Spinal cord (tissue), 10 donors: ENCODE measurements around the gene ARMC9. TPM values are rescaled to one million over a fixed set of nuclear protein-coding genes. Genes with fewer than 3 reads are reported as not detected.

Source experiments
- DNase-seq, 6 donors: peaks; one replicate each; pipeline versions ENCODE4 v3.0.0 to v3.0.0-alpha.2; 2013 to 2015; ENCODE audit warnings: low spot score in 6 of 6, low read depth in 4 of 6
- H3K27ac ChIP-seq: one replicate; pipeline ENCODE4 v1.5.1; 2013; ENCODE audit warnings: low read depth, low read length, control low read depth
- H3K27me3 ChIP-seq: one replicate; pipeline ENCODE4 v1.6.1; 2013; ENCODE audit warnings: low read length; ENCODE audit not compliant: control insufficient read depth, insufficient read depth
- H3K36me3 ChIP-seq: one replicate; pipeline ENCODE4 v1.6.1; 2013; ENCODE audit warnings: low read length; ENCODE audit not compliant: control insufficient read depth, insufficient read depth
- H3K4me1 ChIP-seq: one replicate; pipeline ENCODE4 v1.6.1; 2013; ENCODE audit warnings: low read length; ENCODE audit not compliant: control insufficient read depth, insufficient read depth
- H3K4me3 ChIP-seq: one replicate; pipeline ENCODE4 v1.5.1; 2013; ENCODE audit warnings: low read depth, low read length, control low read depth
- H3K9me3 ChIP-seq: one replicate; pipeline ENCODE4 v1.6.1; 2013; ENCODE audit warnings: low read length; ENCODE audit not compliant: control insufficient read depth, insufficient read depth
- WGBS: methylation state at CpG from one replicate; pipeline ENCODE4 v1.1.5; 2013; ENCODE audit warnings: missing lambda C conversion rate; ENCODE audit not compliant: insufficient coverage; 5-methylcytosine and 5-hydroxymethylcytosine counted together
- polyA plus RNA-seq, 2 donors: library from polyadenylated mRNA; unstranded; fragments of 120-200 nt; gene quantifications; one replicate each; pipeline ENCODE4 v1.2.1, GENCODE V29; 2013; ENCODE audit not compliant: insufficient read length in 2 of 2
- total RNA-seq, 2 donors: library from RNA; depleted of rRNA in 1 of 2; stranded (reverse); fragments of 120-200 nt in 1 of 2; fragments of >200 nt in 1 of 2; gene quantifications; one replicate each; pipeline versions ENCODE4 v1.2.3 to v1.2.4, GENCODE V29; 2013 to 2014
- donor health status: healthy.

The ARMC9 gene
- total and polyA plus RNA-seq, 4 donors = 14.4 to 27.6 (median 21.3) TPM

DNA sequence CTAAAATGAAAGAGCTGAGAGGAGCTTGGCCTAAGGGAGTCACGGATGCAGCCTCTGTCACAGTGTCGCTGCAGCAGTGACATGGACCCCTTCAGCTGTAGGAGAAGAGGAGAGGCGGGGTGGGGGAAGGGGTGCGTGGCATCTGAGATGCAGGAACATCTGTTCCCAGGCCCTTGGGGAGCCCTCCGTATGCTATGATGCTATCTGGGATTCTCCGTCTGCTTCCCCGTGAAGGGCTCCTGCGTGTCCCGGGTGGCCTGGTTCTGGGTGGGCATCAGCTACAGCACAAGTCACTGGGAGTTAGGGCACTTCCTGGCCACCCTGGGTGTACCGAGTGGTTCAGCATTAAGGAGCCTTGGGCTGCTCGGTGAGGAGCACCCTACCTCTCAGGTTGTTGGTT is 161.5 kb downstream of the ARMC9 start:
- peak in 1 of 6 donors; percentile 67 for DNase-seq
- no peak overlapping the region for H3K4me3 ChIP-seq
- H3K4me1 ChIP-seq = peaks cover 29% of the 10 kb centered on the region
- H3K27ac ChIP-seq = no peak overlapping the region
- no peaks in the 10 kb centered on the region for H3K9me3 ChIP-seq
- H3K36me3 ChIP-seq = peaks cover 50% of the 10 kb centered on the region
- no peaks in the 10 kb centered on the region for H3K27me3 ChIP-seq
- 87% methylated on average over 9 of the region's 11 CpGs for WGBS

DNA sequence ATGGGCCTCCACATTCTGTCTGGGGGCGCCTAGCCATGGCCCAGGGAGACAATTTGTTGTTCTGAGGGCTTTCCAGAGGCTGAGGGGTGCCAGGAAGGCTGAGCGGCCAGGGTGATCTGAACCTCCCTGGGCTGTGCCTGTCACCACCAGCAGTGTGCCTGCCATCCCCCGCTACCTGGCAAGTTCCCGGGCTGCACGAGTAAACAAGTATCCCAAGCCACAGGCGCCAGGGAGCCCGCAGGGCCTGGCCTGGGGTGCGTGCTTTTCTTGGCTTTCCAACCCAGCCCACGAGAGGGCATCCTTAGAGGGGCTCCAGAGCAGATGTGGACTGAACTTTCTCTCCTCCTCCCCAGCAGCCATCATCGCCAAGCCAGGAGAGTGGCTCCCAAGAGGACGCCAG is 162.0 kb downstream of the ARMC9 start:
- H3K27ac ChIP-seq = no peak overlapping the region
- peaks cover 33% of the 10 kb centered on the region for H3K4me1 ChIP-seq
- WGBS = 78% methylated on average over 10 of the region's 11 CpGs
- H3K9me3 ChIP-seq = no peaks in the 10 kb centered on the region
- H3K4me3 ChIP-seq = no peak overlapping the region
- H3K36me3 ChIP-seq = peaks cover 50% of the 10 kb centered on the region
- H3K27me3 ChIP-seq = no peaks in the 10 kb centered on the region
- no peak for DNase-seq

GRCh38 chr2:231360881-231361371 is 162.5 kb downstream of the ARMC9 start:
- peaks cover 33% of the 10 kb centered on the region for H3K4me1 ChIP-seq
- H3K27ac ChIP-seq = no peak overlapping the region
- 91% methylated on average over 11 of the region's 13 CpGs for WGBS
- H3K36me3 ChIP-seq = peaks cover 46% of the 10 kb centered on the region
- no peaks in the 10 kb centered on the region for H3K27me3 ChIP-seq
- no peak overlapping the region for H3K4me3 ChIP-seq
- no peaks in the 10 kb centered on the region for H3K9me3 ChIP-seq
- no peak for DNase-seq

- Histone ChIP-seq H3K27me3 (no peaks in the 10 kb centered on the region), H3K4me3 (no peak overlapping the region), H3K36me3 (peaks cover 43% of the 10 kb centered on the region), H3K9me3 (no peaks in the 10 kb centered on the region), H3K27ac (no peak overlapping the region), H3K4me1 (peaks cover 33% of the 10 kb centered on the region)
- no peak for DNase-seq
- WGBS = 78% methylated on average over 11 of the region's 12 CpGs
Measured at GRCh38 chr2:231361701-231362554, 163.5 kb downstream of the ARMC9 start.

DNA sequence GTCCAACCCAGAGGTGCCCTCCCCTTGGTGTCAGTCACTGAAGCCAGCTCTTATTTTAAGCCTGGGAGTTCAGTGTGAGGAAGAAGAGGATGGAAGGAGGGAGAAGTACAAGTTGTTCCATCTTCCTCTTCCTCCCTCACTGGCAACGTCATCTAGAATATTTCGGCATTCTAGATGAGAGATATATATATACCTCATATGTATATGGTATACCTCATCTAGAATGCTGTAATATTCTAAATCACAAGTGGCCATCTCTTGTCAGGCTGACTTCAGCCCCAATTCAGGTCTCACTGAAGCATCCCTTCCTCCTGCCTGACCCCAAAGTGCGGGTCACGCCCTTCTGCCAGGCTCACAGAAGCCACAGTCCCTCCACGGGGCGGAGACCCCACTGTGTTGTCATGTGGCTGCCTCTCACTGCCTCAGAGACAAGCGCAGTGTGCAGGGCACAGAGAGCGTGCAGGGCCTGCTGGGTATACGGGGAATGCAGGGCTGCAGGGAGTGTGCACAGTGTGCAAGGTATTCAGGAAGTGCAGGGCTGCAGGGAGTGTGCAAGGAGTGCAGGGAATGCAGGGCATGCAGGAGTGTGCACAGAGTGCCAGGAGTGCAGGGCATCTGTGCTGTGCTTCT is 164.2 kb downstream of the ARMC9 start:
- DNase-seq = no peak
- H3K36me3 ChIP-seq = peaks cover 40% of the 10 kb centered on the region
- no peaks in the 10 kb centered on the region for H3K27me3 ChIP-seq
- H3K4me1 ChIP-seq = peaks cover 33% of the 10 kb centered on the region
- H3K27ac ChIP-seq = no peak overlapping the region
- no peaks in the 10 kb centered on the region for H3K9me3 ChIP-seq
- 84% methylated on average over 5 of the region's 9 CpGs for WGBS
- H3K4me3 ChIP-seq = no peak overlapping the region

GRCh38 chr2:231364061-231364460 is 165.6 kb downstream of the ARMC9 start:
- Histone ChIP-seq H3K4me3 (no peak overlapping the region), H3K27me3 (no peaks in the 10 kb centered on the region), H3K9me3 (no peaks in the 10 kb centered on the region), H3K36me3 (peaks cover 35% of the 10 kb centered on the region), H3K4me1 (peaks cover 33% of the 10 kb centered on the region), H3K27ac (no peak overlapping the region)
- DNase-seq = no peak
- 93% methylated on average over 5 of the region's 5 CpGs for WGBS

DNA sequence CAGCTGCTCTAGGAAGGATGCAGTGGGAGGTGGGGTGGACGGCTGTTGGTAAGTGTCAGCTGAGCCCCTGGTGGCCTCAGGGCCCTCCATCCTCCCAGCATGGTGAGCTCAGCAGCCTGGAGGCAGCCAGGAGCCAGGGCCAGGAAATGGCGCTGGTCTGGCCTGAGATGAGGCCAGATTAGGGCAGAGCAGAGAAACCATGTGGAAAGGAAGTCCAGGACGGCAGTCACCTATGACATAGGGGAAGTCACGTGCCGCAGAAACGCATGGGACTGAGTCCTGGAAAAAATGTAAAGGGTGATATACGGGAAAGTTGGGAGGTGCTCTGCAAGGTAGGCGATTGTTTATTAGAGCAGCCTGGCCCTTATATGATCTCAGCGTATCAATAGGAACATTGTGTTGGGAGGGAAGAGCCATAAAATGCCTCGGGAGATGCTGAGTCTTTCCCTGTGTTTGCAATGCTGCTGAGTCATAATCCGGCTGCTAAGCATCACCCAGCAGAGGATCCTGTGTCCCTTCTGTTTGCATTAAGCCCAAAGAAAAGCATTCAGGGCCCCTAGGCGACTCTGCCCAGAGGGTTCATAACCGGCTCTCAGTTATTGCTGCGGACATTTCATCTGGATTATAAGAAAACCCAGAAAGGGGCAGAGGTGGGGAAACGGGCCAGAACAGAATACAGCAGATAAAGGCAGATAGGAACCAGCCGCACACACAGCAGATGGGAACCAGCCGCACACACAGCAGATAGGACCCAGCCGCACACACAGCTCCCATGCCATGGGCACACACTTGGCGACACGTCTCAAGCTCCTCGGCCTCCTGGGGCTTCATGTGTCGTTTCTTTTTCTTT is 166.8 kb downstream of the ARMC9 start:
- H3K4me3 ChIP-seq = no peak overlapping the region
- H3K27me3 ChIP-seq = no peaks in the 10 kb centered on the region
- peaks cover 36% of the 10 kb centered on the region for H3K36me3 ChIP-seq
- H3K27ac ChIP-seq = peak overlapping the region; percentile 69
- no peaks in the 10 kb centered on the region for H3K9me3 ChIP-seq
- H3K4me1 ChIP-seq = peaks cover 27% of the 10 kb centered on the region
- 39% methylated on average over 22 of the region's 22 CpGs for WGBS
- peak in 2 of 6 donors; percentile 65 to 73 for DNase-seq

DNA sequence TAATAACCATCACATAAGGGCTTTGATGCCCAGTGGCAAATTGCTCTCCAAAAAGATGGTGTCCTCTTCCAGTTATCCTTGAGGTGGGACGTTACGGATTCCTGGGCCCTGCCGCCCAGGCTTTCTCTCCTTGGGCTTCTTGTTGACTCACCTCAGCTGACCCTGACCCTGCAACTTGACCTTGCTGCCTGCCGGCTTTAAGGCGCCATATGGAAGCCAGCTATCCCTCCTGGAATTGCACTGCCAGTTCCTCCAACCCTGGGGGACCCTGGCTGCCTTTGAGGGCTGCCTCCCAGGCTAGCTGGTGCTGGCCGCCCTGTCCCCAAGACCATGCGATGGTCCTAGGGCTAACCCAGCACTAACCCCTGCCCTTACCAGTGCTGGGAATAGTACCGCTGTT is 168.7 kb downstream of the ARMC9 start:
- 92% methylated on average over 5 of the region's 8 CpGs for whole genome bisulfite sequencing
- Histone ChIP-seq H3K36me3 (peaks cover 37% of the 10 kb centered on the region), H3K4me1 (peaks cover 34% of the 10 kb centered on the region), H3K27me3 (no peaks in the 10 kb centered on the region), H3K9me3 (no peaks in the 10 kb centered on the region), H3K4me3 (no peak overlapping the region), H3K27ac (no peak overlapping the region)
- DNase-seq = no peak

DNA sequence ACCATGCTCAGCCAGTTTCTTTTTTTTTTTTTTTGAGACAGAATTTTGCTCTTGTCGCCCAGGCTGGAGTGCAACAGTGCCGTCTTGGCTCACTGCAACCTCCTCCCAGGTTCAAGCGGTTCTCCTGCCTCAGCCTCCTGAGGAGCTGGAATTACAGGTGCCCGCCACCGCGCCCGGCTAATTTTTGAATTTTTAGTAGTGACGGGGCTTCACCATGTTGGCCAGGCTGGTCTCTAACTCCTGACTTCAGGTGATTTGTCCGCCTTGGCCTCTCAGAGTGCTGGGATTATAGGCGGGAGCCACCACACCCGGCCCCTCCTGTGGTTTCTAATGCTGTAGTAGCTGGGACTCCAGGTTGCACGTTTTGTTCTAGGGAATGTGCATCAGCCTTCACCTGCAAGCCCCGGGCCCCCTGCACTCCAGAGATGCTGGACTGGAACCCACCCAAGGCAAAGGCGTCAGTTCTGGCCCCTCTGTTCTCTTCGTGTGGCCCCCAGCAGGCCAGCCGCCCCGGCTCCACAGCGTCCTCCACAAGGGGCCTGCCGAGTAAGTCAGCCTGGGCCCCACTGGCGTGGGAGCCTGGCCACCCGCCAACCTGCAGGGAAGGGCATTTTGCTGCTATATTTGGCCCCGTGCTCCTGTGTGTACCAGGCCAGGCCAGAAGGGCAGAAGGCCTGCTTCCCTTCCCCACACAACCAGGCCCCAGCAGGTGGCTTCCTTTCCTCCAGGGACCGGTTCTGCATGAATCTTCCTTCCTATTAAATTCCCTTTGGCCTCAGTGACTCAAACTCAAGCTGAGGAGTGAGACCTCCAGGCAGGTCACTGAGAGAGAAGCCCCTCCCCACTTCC is 171.4 kb downstream of the ARMC9 start:
- Histone ChIP-seq H3K4me3 (no peak overlapping the region), H3K4me1 (peaks cover 30% of the 10 kb centered on the region), H3K9me3 (no peaks in the 10 kb centered on the region), H3K27me3 (no peaks in the 10 kb centered on the region), H3K36me3 (peaks cover 32% of the 10 kb centered on the region), H3K27ac (no peak overlapping the region)
- no peak for DNase-seq
- 78% methylated on average over 21 of the region's 23 CpGs for WGBS
